ENCODE results near the gene ZBTB16. TPM values are rescaled to one million over a fixed set of nuclear protein-coding genes. Genes with fewer than 3 reads are reported as not detected.
A peak's percentile ranks its signal among the peaks of the same experiment; 100 is the strongest.

ZBTB16 gene
- total RNA-seq, 1 donor = under 0.01 TPM

DNA sequence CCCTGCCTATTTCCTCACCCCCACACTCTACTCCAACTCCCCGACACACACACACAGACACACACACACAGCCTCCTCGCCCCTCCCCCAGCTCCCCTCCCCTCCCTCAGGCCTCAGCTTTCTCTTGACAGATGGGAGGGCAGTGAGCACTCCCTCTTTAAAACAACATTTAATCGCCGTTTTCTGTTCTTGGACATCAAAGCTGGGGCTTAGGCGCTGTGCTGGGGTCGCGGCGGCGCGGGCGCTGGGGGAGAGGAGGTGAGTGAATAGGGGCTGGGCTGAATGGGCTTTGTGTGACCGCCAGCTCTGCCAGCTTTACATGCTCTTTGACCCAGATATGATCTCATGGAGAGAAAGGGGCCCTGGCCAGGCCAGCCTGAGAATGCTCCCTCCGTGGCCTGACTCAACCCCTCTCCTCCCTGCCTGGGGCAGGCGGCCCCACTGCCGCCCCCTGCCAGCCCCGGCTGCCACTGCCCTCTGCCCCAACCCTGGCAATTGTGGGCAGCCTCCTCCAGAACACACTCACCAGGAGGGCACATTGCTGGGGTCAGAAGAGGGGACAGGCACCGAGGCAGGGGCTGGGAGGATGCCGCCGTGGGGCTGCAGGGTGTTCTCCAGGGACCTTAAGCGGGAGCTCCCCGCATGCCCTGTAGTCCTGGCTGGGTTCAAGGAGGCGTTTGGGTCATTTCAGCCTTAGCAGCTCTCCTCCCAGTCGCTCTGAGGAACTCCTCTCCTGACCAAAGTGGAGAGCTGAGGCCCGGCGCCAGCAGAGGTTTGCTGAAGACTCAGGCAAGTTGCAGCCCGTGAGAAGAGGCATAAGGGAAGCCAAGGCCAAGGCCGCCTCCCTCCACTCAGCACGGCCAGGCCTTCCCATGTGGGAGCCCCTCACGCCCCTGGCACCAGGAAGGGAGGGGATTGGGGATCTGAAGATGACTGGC lies 198.4 kb downstream of the ZBTB16 start:
- DNase-seq (ENCODE audit: insufficient read length, low spot score, missing footprints) = peak; percentile 91
- peak overlapping the region; percentile 32 for H3K4me2 ChIP-seq (ENCODE audit: insufficient read depth, low read length)
- H3K79me2 ChIP-seq (ENCODE audit: insufficient read depth, low read length) = no peaks in the 10 kb centered on the region
- no peak overlapping the region for H3K27ac ChIP-seq (ENCODE audit: low read depth, low read length)
- no peak overlapping the region for H2AFZ ChIP-seq (ENCODE audit: low read length)
- H3K27me3 ChIP-seq (ENCODE audit: insufficient read depth, low read length) = no peaks in the 10 kb centered on the region
- no peaks in the 10 kb centered on the region for H3K9me3 ChIP-seq (ENCODE audit: low read depth, low read length)
- peaks cover 4% of the 10 kb centered on the region for H3K4me1 ChIP-seq (ENCODE audit: insufficient read depth, low read length)
- no peaks in the 10 kb centered on the region for H3K36me3 ChIP-seq (ENCODE audit: insufficient read depth, low read length)
- TF ChIP-seq, protein P1, sequence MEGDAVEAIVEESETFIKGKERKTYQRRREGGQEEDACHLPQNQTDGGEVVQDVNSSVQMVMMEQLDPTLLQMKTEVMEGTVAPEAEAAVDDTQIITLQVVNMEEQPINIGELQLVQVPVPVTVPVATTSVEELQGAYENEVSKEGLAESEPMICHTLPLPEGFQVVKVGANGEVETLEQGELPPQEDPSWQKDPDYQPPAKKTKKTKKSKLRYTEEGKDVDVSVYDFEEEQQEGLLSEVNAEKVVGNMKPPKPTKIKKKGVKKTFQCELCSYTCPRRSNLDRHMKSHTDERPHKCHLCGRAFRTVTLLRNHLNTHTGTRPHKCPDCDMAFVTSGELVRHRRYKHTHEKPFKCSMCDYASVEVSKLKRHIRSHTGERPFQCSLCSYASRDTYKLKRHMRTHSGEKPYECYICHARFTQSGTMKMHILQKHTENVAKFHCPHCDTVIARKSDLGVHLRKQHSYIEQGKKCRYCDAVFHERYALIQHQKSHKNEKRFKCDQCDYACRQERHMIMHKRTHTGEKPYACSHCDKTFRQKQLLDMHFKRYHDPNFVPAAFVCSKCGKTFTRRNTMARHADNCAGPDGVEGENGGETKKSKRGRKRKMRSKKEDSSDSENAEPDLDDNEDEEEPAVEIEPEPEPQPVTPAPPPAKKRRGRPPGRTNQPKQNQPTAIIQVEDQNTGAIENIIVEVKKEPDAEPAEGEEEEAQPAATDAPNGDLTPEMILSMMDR (IDR thresholded peaks at IDR 0.05; ENCODE audit: extremely low read depth, low read depth, low read length) = peak; percentile 40
- no peaks in the 10 kb centered on the region for H4K20me1 ChIP-seq (ENCODE audit: insufficient read depth, low read length)
- peak overlapping the region; percentile 30 for H3K4me3 ChIP-seq (ENCODE audit: insufficient read depth, low read length)

DNA sequence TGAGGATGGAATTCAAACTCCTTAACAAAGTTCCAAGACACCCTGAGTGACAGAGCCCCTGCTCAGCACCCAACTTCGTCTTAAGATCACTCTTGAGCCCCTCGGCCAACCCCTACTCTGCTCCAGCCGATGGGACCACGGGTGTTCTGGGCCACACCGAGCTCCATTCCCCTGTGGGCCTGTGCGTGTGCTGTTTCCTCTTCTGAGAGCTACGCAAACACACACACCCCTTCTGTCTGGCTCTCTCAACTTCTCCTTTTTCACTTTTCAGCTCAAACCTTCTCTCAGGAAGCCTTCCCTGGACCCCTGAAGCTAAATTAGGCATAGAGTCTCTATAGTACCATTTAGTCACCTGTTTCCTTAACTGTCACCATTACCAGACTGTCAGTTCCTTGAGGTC lies 199.2 kb downstream of the ZBTB16 start:
- Histone ChIP-seq H3K9me3 (ENCODE audit: low read depth, low read length) (no peaks in the 10 kb centered on the region), H3K4me3 (ENCODE audit: insufficient read depth, low read length) (no peak overlapping the region), H2AFZ (ENCODE audit: low read length) (no peak overlapping the region), H3K36me3 (ENCODE audit: insufficient read depth, low read length) (no peaks in the 10 kb centered on the region), H3K79me2 (ENCODE audit: insufficient read depth, low read length) (no peaks in the 10 kb centered on the region), H3K27ac (ENCODE audit: low read depth, low read length) (no peak overlapping the region), H3K27me3 (ENCODE audit: insufficient read depth, low read length) (peaks cover 6% of the 10 kb centered on the region), H3K4me1 (ENCODE audit: insufficient read depth, low read length) (peaks cover 4% of the 10 kb centered on the region), H3K4me2 (ENCODE audit: insufficient read depth, low read length) (no peak overlapping the region), H4K20me1 (ENCODE audit: insufficient read depth, low read length) (no peaks in the 10 kb centered on the region)
- TF ChIP-seq, protein P1 (IDR thresholded peaks at IDR 0.05; ENCODE audit: extremely low read depth, low read depth, low read length) = no peak
- no peak for DNase-seq (ENCODE audit: insufficient read length, low spot score, missing footprints)

DNA sequence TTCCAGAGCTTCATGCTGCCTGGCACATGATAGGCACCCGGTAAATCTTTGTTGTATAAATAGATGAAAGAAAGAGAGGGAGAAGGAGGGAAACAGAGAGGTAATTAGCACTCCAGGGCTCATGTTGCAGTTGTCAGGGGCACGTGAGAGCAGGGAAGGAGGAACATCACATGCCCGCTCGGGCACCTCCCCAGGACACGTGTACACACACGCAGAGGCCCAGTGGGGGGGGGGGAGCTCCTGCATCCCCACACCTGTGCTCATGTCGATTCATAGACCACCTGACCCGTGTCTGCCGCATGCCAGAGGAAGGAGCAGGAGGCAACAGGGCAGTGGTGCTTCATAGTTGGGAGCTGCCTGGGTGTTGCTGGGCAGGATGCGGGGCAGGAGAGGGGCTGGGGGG lies 199.6 kb downstream of the ZBTB16 start:
- no peak for DNase-seq (ENCODE audit: insufficient read length, low spot score, missing footprints)
- Histone ChIP-seq H4K20me1 (ENCODE audit: insufficient read depth, low read length) (no peaks in the 10 kb centered on the region), H3K4me3 (ENCODE audit: insufficient read depth, low read length) (no peak overlapping the region), H3K4me2 (ENCODE audit: insufficient read depth, low read length) (no peak overlapping the region), H3K36me3 (ENCODE audit: insufficient read depth, low read length) (no peaks in the 10 kb centered on the region), H3K27me3 (ENCODE audit: insufficient read depth, low read length) (peaks cover 9% of the 10 kb centered on the region), H3K79me2 (ENCODE audit: insufficient read depth, low read length) (no peaks in the 10 kb centered on the region), H3K27ac (ENCODE audit: low read depth, low read length) (no peak overlapping the region), H2AFZ (ENCODE audit: low read length) (no peak overlapping the region), H3K4me1 (ENCODE audit: insufficient read depth, low read length) (peaks cover 4% of the 10 kb centered on the region), H3K9me3 (ENCODE audit: low read depth, low read length) (no peaks in the 10 kb centered on the region)
- TF ChIP-seq, protein P1 (IDR thresholded peaks at IDR 0.05; ENCODE audit: extremely low read depth, low read depth, low read length) = no peak

DNA sequence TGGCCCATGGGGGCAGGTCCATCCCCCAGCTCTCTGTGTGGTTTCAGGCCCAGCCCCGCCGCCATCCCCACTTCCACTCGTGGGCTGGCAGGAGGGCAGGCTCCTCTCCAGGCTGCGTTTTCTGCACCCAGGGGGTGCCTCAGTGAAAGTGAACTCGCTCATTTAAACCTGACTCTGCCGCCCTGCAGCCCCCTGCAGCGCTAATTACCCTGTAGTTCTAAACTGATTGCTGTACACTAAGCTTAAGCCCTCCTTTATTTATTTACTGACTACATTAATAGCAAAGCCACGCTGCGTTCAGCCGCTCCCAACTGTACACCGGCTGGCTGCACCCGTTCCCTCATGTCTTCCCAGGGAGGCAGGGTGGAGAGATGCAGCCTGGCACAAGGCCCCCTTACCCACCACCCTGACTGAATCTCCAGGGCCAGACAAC lies 200.1 kb downstream of the ZBTB16 start:
- H2AFZ ChIP-seq (ENCODE audit: low read length) = no peak overlapping the region
- no peak overlapping the region for H3K4me2 ChIP-seq (ENCODE audit: insufficient read depth, low read length)
- no peaks in the 10 kb centered on the region for H3K9me3 ChIP-seq (ENCODE audit: low read depth, low read length)
- TF ChIP-seq, protein P1 (IDR thresholded peaks at IDR 0.05; ENCODE audit: extremely low read depth, low read depth, low read length) = no peak
- no peak overlapping the region for H3K4me3 ChIP-seq (ENCODE audit: insufficient read depth, low read length)
- no peaks in the 10 kb centered on the region for H3K79me2 ChIP-seq (ENCODE audit: insufficient read depth, low read length)
- peaks cover 12% of the 10 kb centered on the region for H3K27me3 ChIP-seq (ENCODE audit: insufficient read depth, low read length)
- DNase-seq (ENCODE audit: insufficient read length, low spot score, missing footprints) = no peak
- H4K20me1 ChIP-seq (ENCODE audit: insufficient read depth, low read length) = no peaks in the 10 kb centered on the region
- no peak overlapping the region for H3K27ac ChIP-seq (ENCODE audit: low read depth, low read length)
- H3K4me1 ChIP-seq (ENCODE audit: insufficient read depth, low read length) = peaks cover 4% of the 10 kb centered on the region
- no peaks in the 10 kb centered on the region for H3K36me3 ChIP-seq (ENCODE audit: insufficient read depth, low read length)
